ENCODE data around the gene PEX19. TPM values are rescaled to one million over a fixed set of nuclear protein-coding genes. Genes with fewer than 3 reads are reported as not detected.

Gene PEX19, protein sequence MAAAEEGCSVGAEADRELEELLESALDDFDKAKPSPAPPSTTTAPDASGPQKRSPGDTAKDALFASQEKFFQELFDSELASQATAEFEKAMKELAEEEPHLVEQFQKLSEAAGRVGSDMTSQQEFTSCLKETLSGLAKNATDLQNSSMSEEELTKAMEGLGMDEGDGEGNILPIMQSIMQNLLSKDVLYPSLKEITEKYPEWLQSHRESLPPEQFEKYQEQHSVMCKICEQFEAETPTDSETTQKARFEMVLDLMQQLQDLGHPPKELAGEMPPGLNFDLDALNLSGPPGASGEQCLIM
- 30.2 and 63.1 TPM in 2 replicates for total RNA-seq

GRCh38 chr1:160284782-160285344 lies at the start of gene PEX19:
Gene PEX19, minus strand, starts transcription at chr1:160285133. Its CDS starts 9 bp downstream, at chr1:160285124.

DNA sequence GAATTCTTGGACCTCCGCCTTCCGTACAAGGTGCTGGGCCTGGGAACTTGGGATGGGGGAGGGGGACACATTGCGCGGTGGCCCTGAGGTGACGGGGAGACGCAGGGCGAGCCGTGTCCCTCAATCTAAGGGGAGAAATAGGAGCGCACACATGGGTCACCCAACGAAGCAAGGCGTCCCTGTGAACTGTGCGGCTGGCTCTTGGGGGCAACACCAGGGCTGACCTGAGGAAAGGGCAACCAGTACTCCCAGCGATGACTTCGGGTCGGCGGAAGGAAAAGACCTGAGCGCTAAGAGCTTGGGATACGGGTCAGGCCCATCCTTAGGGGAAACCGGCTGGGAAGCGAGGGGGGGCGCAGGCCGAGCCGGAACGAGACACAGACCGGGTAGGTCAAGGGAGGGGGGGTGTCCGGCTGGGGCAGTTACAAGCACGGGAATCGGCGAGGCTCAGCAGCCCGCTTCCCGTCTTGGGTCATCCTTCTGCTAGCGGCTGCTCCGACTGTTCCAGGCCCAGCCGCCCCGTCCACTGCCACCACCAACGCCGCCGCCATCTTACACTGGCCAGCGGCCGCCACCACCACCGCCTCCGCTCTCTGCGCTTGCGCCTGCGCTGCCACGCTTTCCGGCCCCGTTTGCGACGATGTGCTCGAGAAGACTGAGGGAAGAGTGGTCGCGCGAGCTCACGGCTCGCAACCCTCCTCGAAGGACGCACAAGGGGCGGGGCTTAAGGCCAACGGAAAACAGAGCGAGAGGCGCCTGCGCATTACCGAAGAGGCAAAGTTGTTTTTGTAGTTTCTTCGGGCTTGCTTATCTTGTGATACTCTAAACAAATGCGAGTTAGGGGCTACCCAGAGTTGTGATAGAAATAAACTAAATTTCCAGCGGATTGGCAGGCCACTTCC lies 22.8 kb downstream of the PEX19 start, which contains the start of gene DCAF8:
Gene DCAF8 (minus strand): TSS at position 657 of the 902 bp plus-strand sequence. CDS start 18,541 bp downstream, outside the sequence.

Small RNA genes lying within 50 kb of the gene (small RNA-seq; reads per million reads assigned to genes)
- gene RF00019 = not detected

Other genes with a start within 250 kb of the PEX19 start
- not detected in 2 replicates for gene KCNJ10, start 215.0 kb downstream of the PEX19 start, total RNA-seq
- gene KCNJ9, start 203.6 kb downstream of the PEX19 start, total RNA-seq = not detected in 2 replicates
- 25.1 and 25.8 TPM in 2 replicates for gene IGSF8, start 186.5 kb downstream of the PEX19 start, total RNA-seq
- gene ATP1A2, start 169.4 kb downstream of the PEX19 start, total RNA-seq = under 0.01 TPM in 1 of 2 replicates, not detected in the other
- gene ATP1A4, start 133.5 kb downstream of the PEX19 start, total RNA-seq = 2.4 and 13.0 TPM in 2 replicates
- 0.76 and 2.4 TPM in 2 replicates for gene CASQ1, start 94.6 kb downstream of the PEX19 start, total RNA-seq
- 78.1 and 121 TPM in 2 replicates for gene PEA15, start 79.7 kb downstream of the PEX19 start, total RNA-seq
- 80.0 and 102 TPM in 2 replicates for gene DCAF8, start 22.6 kb downstream of the PEX19 start, total RNA-seq
- 259 and 297 TPM in 2 replicates for gene COPA, start 58.1 kb upstream of the PEX19 start, total RNA-seq
- 108 and 145 TPM in 2 replicates for gene NCSTN, start 58.2 kb upstream of the PEX19 start, total RNA-seq
- gene NHLH1, start 81.9 kb upstream of the PEX19 start, total RNA-seq = under 0.01 and 0.11 TPM in 2 replicates
- 6.5 and 7.1 TPM in 2 replicates for gene VANGL2, start 115.4 kb upstream of the PEX19 start, total RNA-seq
- not detected in 2 replicates for gene SLAMF6, start 238.1 kb upstream of the PEX19 start, total RNA-seq